ENCODE results near the gene TRAPPC1.

The TRAPPC1 gene

GRCh38 chr17:7903154-7904103 lies 28.3 kb downstream of the TRAPPC1 start:
- DNase-seq (ENCODE audit: low read depth, low spot score) = no peak

DNA sequence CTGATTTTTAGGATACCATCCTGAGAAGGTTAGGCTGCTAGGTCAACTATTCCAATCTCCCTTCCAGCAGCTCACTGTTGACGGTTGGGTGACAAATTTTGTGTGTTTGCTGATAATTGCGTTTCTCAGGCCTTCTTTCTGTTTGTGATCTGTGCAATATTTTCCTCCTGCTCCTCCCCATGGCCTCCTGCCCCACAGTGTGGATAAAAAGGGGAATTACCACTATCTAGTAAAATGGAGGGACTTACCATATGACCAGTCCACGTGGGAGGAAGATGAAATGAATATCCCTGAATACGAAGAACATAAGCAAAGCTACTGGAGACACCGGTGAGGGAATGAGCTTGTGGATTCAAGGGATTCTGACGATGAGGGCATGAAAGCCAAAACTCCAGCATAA lies 34.0 kb downstream of the TRAPPC1 start:
- DNase-seq (ENCODE audit: low read depth, low spot score) = no peak

DNA sequence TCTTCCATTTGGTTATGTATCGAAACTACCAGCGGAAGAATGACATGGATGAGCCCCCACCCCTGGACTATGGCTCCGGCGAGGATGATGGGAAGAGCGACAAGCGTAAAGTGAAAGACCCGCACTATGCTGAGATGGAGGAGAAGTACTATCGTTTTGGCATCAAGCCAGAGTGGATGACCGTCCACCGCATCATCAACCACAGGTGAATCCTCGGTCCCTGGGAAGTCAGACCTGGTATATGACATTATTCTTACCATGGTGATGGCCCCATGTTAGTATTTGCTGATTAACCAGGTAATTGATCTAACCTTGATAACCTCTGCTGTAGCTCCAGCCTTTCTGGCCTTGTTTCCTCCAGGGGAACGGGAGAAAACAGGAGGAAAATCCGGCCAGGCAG lies 34.7 kb downstream of the TRAPPC1 start:
- no peak for DNase-seq (ENCODE audit: low read depth, low spot score)

DNA sequence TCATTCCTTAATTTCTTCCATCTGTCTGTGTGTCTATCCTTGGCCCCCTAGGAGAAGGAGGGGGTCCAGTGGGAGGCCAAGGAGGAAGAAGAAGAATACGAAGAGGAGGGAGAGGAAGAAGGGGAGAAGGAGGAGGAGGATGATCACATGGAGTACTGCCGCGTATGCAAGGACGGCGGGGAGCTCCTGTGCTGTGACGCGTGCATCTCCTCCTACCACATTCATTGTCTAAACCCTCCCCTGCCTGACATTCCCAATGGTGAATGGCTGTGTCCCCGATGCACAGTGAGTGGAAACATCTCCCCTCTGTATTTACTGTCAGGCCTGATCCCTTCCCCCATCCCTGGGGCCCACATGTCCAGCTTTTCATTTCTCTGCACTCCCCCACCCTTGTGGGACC lies 36.9 kb downstream of the TRAPPC1 start:
- no peak for DNase-seq (ENCODE audit: low read depth, low spot score)

DNA sequence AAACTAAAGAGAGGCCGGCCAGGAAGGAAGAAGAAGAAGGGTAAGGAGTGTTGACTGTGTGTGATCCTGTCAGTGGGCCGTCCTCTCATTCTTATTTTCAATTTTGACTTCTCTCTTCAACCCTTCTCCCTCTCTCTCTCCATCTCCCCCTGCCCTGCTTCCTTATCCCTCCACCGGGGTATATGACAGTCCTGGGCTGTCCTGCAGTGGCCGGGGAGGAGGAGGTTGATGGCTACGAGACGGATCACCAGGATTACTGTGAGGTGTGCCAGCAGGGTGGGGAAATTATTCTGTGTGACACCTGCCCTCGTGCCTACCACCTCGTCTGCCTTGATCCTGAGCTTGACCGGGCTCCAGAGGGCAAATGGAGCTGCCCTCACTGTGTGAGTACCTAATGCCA lies 37.5 kb downstream of the TRAPPC1 start:
- DNase-seq (ENCODE audit: low read depth, low spot score) = no peak

GRCh38 chr17:7893187-7893880 lies 38.4 kb downstream of the TRAPPC1 start:
- DNase-seq (ENCODE audit: low read depth, low spot score) = no peak

DNA sequence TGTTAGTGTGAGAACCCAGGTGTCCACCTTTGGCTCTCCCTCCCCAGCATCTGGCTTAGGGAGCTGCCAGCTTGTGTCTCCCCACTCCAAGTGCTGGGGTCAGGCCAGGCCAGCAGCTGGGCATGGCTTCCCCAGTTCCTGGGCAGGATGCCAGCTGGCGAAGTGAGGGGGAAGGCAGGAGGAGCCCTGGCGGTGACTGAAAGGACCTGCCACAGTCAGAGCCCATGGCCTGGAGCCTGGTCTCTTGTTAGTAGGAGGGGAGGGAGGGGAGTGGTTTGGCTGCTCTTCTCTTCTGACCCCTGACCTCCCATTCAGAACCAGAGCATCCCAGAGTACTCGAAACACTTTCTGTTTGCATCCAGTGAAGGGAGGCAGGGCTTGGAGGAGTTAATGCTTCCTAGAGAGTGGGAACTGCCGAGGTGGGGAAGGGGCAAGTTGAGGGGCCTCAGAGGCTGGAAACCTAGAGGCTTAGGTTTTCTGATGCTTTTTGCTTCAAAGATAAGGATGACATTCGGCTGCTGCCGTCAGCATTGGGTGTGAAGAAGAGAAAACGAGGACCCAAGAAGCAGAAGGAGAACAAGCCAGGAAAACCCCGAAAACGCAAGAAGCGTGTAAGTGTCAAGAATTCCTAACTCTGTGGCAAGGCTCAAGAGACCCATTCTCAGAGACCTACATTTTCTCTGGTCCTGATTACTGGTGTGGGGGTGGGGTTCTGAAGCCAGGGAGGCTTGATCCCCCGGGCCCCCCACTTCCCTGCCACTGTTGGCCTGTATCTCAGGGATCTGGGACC lies 42.4 kb downstream of the TRAPPC1 start:
- DNase-seq (ENCODE audit: low read depth, low spot score) = peak; percentile 82

DNA sequence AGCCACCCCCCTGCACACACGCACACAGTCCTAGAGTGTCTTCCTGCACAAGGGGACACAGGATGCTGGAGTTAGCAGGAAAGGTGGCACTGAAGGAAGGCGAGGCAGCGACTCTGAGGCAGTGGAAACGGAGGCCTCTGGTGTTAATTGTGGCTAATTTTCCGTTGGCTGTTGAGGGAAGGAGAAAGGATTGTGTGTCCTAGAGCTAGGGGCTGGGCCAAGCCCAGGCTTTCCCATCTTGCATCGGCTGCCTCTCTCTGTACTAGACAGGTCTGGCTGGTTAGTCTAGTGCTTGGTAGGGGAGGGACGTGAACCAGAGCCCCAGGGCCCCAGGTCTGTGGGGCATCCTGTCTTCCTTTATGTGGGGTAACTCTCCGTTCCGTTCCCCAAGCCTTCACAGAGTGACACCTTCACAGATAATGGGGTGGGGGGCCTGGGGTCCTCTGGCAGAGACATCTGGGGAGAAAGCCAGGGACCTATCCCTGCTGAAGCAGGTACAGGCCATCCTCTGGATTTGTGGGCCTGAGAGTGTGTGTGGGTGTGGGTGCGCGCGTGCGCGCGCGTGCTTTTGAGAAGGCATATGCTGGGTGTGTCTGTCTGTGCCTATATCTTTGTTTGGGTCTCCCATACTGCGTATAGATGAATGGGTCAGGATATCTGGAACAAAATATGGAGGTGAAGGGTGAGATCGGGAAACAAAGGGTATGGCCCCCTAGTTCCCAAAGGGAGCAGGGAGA lies 43.4 kb downstream of the TRAPPC1 start, which contains the start of gene CHD3:
TSS of gene CHD3 (plus strand) at position 606 of the 737 bp plus-strand sequence. CDS start 212 bp downstream, outside the sequence.
- no peak for DNase-seq (ENCODE audit: low read depth, low spot score)

DNA sequence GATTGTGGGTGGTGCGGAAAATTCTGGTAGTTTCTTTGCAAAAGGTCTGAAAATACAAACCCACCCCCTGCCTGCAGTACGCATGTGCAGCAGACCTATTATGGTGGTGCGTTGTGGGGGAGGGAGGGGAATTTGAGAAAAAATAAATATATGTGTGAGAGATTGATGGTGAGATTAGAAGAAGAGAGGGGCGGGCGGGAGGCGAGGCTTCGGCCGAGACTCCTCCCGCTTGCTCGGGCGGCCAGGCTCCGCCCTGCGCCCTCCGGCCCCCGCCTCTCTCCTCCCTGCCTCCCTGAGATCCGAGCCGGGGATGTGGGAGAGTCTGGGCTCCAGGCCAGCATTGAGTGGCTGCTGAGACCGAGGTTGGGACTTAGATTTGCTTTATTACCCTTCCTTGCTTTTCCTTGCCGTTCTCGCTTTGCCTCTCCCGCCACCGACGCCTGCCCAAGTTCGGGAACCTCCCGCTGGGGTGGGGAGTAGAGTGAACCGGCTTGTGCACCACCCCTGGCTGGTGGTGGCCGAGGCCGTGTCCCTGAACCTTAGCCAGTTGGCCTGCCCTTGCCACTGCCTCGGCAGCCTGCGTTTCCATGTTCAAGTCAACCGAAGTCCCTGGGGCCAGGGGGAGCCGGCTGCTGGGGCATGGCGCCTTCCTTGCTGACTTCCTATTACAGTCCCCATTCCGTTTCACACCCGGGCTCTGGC lies 44.1 kb downstream of the TRAPPC1 start:
- DNase-seq (ENCODE audit: low read depth, low spot score) = peak; percentile 94

- DNase-seq (ENCODE audit: low read depth, low spot score) = no peak
Observed at GRCh38 chr17:7887038-7887481, 44.7 kb downstream of the TRAPPC1 start.

DNA sequence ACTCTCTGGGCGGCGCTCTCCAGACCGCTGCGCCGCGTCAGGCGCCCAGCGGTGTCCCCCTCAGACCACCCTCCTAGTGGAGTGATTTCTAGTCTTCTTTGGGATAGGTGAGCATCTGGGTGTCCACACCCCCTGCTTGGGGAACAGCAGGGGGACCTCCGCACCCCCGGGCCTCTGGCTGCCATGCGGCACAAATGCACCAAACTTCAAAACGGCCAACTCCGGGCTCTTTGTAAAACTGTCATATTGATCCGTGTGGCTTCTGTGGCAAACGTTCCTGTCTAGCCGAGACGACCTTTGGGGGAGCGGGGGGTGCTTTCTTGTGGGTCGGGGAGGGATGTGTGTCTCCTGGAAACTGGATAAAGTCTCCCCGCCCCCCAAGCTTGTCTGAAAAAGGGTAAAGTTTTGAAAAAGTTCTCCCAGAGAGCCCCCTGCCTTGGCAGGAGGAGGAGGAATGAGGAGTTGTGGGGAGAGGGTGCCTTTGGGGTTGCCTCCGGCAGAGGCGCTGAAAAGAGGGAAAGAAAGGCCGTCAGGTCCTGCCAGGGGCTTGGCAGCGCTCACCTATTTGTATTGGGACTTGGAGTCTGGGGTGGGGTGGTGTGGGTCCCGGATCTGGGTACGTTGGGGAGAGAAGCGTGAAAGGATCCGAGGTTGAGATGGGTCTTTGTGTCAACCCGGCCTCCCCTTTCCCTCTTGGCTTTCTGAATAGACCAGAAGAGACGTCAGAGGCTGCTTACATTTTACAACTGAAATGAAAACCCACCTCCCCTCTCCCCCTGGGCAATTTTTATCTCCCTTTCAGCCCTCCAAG lies 45.3 kb downstream of the TRAPPC1 start:
- DNase-seq (ENCODE audit: low read depth, low spot score) = no peak

- no peak for DNase-seq (ENCODE audit: low read depth, low spot score)
Observed at GRCh38 chr17:7885367-7886226, 46.1 kb downstream of the TRAPPC1 start.

- no peak for DNase-seq (ENCODE audit: low read depth, low spot score)
Observed at GRCh38 chr17:7884581-7885366, 47.0 kb downstream of the TRAPPC1 start.

DNA sequence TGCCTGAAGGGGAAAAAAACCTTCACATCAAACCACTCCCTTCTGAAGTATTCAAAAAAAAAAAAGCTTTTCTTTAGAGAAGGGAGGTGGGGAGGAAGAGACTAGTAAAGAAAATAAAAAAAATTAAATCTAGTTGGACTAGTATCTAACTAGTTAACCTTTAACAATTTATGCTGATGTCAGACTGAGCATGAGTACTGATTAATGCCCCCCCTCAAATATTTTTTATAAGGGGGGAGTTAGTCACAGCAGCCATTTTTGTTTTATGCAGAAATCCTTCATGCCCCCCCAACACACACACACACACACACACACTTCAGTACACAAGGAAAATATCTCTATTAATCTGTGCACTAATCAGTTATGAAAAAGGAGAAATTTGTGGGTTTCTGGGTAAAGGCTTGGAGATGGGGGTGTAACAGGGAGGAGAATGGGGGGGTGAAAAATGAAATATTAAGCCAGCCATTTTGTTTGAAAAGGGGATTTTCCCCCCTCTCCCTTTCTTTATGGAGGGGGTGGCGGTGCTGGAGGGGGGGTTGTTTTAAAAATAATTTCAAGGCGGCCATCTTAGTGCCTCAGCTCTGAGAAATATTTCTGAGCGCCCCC lies 47.9 kb downstream of the TRAPPC1 start:
- no peak for DNase-seq (ENCODE audit: low read depth, low spot score)

DNA sequence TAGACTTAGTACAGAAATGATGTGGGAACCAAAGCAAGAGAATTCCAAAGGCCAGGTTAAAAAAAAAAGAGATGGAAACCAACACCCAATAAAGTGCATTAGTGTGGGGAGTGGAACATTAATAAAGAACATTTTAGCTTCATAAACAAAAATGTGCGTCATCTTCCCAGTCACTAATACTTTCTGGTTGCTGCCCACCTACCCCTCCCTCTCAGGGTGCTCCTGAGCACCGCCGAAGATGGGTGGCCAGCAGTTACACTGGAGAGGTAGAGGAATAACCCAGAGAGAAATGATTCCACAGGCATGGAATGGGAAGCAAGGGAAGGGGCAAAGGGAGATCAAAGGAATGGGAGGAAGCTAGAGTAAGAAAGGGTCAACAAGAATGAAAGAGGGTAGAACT lies 49.1 kb downstream of the TRAPPC1 start:
- DNase-seq (ENCODE audit: low read depth, low spot score) = no peak

DNA sequence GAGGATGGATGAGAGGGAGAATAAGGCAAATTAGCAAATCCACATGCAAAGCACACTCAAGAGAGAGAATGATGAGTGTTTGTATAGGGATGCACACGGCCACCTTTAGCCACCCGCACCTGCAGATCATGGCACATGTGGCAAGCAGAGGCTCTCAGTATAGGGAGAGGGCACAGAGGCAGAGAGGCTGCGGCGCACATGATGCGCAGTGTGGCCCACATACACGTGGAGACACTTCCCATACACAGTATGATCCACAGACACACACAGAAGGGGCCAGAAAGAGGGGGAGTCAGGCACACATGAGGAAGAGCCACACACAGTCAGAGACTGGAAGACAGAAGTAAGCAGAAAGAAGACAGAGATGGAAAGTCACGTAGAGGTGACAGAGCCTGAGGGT lies 49.7 kb downstream of the TRAPPC1 start:
- DNase-seq (ENCODE audit: low read depth, low spot score) = no peak

- no peak for DNase-seq (ENCODE audit: low read depth, low spot score)
Observed at GRCh38 chr17:7881276-7882054, 50.3 kb downstream of the TRAPPC1 start.
